ENCODE measurements around the gene DSCAM. TPM values are rescaled to one million over a fixed set of nuclear protein-coding genes. Genes with fewer than 3 reads are reported as not detected.

The DSCAM gene
- polyA plus RNA-seq, 3 donors, result not detected

- no peaks in the 10 kb centered on the region for H3K4me1 ChIP-seq (ENCODE audit: control insufficient read depth in 1 of 2, insufficient read depth in 2 of 2, low read length in 2 of 2)
- H3K9ac ChIP-seq (ENCODE audit: insufficient read depth, low read length, poor library complexity, severe bottlenecking), result no peak overlapping the region
- Mint-ChIP-seq H3K4me3 (no peak overlapping the region), H3K4me1 (peaks cover 1% of the 10 kb centered on the region), H3K9me3 (peaks cover 9 to 24% (median 16%) of the 10 kb centered on the region in 7 donors), H3K36me3 (no peaks in the 10 kb centered on the region), H3K27me3 (ENCODE audit: low read depth in 3 of 3) (peaks cover 2% of the 10 kb centered on the region in 3 donors), H3K27ac (no peak overlapping the region)
- H3K4me2 ChIP-seq (replicated peaks; ENCODE audit: extremely low read depth, low read length, poor library complexity, severe bottlenecking), result no peak overlapping the region
- no peaks in the 10 kb centered on the region for H3K36me3 ChIP-seq (replicated peaks in 1 of 2; ENCODE audit: control insufficient read depth in 1 of 2, insufficient read depth in 2 of 2, low read length in 2 of 2)
- no peaks in the 10 kb centered on the region for H4K20me1 ChIP-seq (ENCODE audit: insufficient read depth, low read length)
- peaks cover 17 to 21% of the 10 kb centered on the region in 2 donors for H3K9me3 ChIP-seq (replicated peaks in 1 of 2; ENCODE audit: control insufficient read depth in 1 of 2, insufficient read depth in 1 of 2, low read length in 2 of 2)
- no peaks in the 10 kb centered on the region for H3K27me3 ChIP-seq (ENCODE audit: control insufficient read depth in 2 of 2, insufficient read depth in 2 of 2, low read length in 2 of 2)
- 81% methylated on average over 3 of the region's 10 CpGs for WGBS (ENCODE audit: insufficient coverage)
- no peaks in the 10 kb centered on the region for H3K79me2 ChIP-seq (ENCODE audit: insufficient read depth, low read length)
- no peak for TF ChIP-seq CTCF (IDR thresholded peaks at IDR 0.05)
- no peak overlapping the region for H3K27ac ChIP-seq (ENCODE audit: low read depth in 1 of 2, low read length in 2 of 2)
- DNase-seq, result no peak
- intact Hi-C loops (cut with micrococcal nuclease), result no loop called here
- H2AFZ ChIP-seq (ENCODE audit: insufficient read depth, low read depth, low read length, poor library complexity, severe bottlenecking), result no peak overlapping the region
- H3K4me3 ChIP-seq (replicated peaks in 1 of 3; ENCODE audit: low read depth in 2 of 3, low read length in 3 of 3), result no peak overlapping the region
Observed at GRCh38 chr21:40164905-40165772, 681.8 kb downstream of the DSCAM start.

- WGBS (ENCODE audit: insufficient coverage), result 11% methylated on average over 1 of the region's 2 CpGs
Observed at GRCh38 chr21:40162075-40162474, 684.9 kb downstream of the DSCAM start.

More at GRCh38 chr21:40162075-40162474, 684.9 kb downstream of the DSCAM start:
- Histone ChIP-seq H3K4me1 (ENCODE audit: control insufficient read depth in 1 of 2, insufficient read depth in 2 of 2, low read length in 2 of 2) (no peaks in the 10 kb centered on the region), H3K27ac (ENCODE audit: low read depth in 1 of 2, low read length in 2 of 2) (no peak overlapping the region), H3K79me2 (ENCODE audit: insufficient read depth, low read length) (no peaks in the 10 kb centered on the region), H4K20me1 (ENCODE audit: insufficient read depth, low read length) (no peaks in the 10 kb centered on the region), H3K4me2 (replicated peaks; ENCODE audit: extremely low read depth, low read length, poor library complexity, severe bottlenecking) (no peak overlapping the region), H2AFZ (ENCODE audit: insufficient read depth, low read depth, low read length, poor library complexity, severe bottlenecking) (no peak overlapping the region), H3K36me3 (replicated peaks in 1 of 2; ENCODE audit: control insufficient read depth in 1 of 2, insufficient read depth in 2 of 2, low read length in 2 of 2) (no peaks in the 10 kb centered on the region), H3K4me3 (replicated peaks in 1 of 3; ENCODE audit: low read depth in 2 of 3, low read length in 3 of 3) (no peak overlapping the region), H3K9me3 (replicated peaks in 1 of 2; ENCODE audit: control insufficient read depth in 1 of 2, insufficient read depth in 1 of 2, low read length in 2 of 2) (peaks cover 4 to 8% of the 10 kb centered on the region in 2 donors), H3K9ac (ENCODE audit: insufficient read depth, low read length, poor library complexity, severe bottlenecking) (no peak overlapping the region), H3K27me3 (ENCODE audit: control insufficient read depth in 2 of 2, insufficient read depth in 2 of 2, low read length in 2 of 2) (no peaks in the 10 kb centered on the region)
- H3K27ac Mint-ChIP-seq, result no peak overlapping the region
- peaks cover 0 to 2% (median 2%) of the 10 kb centered on the region in 3 donors for H3K27me3 Mint-ChIP-seq (ENCODE audit: low read depth in 3 of 3)
- H3K9me3 Mint-ChIP-seq, result peaks cover 0 to 4% (median 2%) of the 10 kb centered on the region in 7 donors
- no peaks in the 10 kb centered on the region for H3K36me3 Mint-ChIP-seq
- TF ChIP-seq CTCF (IDR thresholded peaks at IDR 0.05), result no peak
- intact Hi-C loops (cut with micrococcal nuclease), result no loop called here
- no peak overlapping the region for H3K4me3 Mint-ChIP-seq
- no peak for DNase-seq
- H3K4me1 Mint-ChIP-seq, result no peaks in the 10 kb centered on the region
